ENCODE results near the gene ARHGEF10L.

ARHGEF10L gene

DNA sequence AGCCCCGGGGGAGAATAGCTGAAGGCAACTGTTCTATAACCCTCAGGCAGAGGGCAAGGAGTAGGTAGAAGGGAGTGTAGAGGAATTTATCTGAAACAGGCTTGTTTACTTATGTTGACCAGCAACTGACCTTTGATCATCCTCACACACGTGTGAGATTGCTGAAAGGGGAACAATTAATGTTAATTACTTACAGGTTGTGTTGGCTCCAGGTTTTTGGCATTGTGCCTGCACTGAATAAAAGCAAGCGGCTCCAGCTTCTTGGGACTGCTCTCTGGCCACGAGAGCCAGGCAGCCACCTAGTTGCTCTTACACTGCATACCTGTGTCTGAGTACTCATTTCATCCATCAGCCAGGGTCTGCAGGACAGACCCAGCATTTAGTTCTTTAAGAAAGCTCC is 41.3 kb upstream of the ARHGEF10L start:
- Histone ChIP-seq H3K27ac (ENCODE audit: extremely low read depth, low read depth, low read length) (no peak overlapping the region), H3K36me3 (ENCODE audit: control insufficient read depth in 2 of 2, insufficient read depth in 1 of 2, low read length in 2 of 2) (no peaks in the 10 kb centered on the region), H3K9me3 (ENCODE audit: control insufficient read depth, insufficient read depth, low read depth, low read length) (no peaks in the 10 kb centered on the region), H3K4me3 (ENCODE audit: low read depth, low read length) (no peak overlapping the region), H3K4me1 (ENCODE audit: control insufficient read depth, insufficient read depth, low read length) (no peaks in the 10 kb centered on the region)
- no peak for TF ChIP-seq ZBTB7A (tag by site-specific recombination; IDR thresholded peaks at IDR 0.05; ENCODE audit: low read depth)
- peak; percentile 99 for TF ChIP-seq TRIM28 (IDR thresholded peaks at IDR 0.05; ENCODE audit: borderline replicate concordance, low read length)
- TF ChIP-seq, protein P1, sequence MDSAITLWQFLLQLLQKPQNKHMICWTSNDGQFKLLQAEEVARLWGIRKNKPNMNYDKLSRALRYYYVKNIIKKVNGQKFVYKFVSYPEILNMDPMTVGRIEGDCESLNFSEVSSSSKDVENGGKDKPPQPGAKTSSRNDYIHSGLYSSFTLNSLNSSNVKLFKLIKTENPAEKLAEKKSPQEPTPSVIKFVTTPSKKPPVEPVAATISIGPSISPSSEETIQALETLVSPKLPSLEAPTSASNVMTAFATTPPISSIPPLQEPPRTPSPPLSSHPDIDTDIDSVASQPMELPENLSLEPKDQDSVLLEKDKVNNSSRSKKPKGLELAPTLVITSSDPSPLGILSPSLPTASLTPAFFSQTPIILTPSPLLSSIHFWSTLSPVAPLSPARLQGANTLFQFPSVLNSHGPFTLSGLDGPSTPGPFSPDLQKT (IDR thresholded peaks at IDR 0.05; ENCODE audit: borderline replicate concordance, low read depth, low read length): no peak
- TF ChIP-seq, protein P2, sequence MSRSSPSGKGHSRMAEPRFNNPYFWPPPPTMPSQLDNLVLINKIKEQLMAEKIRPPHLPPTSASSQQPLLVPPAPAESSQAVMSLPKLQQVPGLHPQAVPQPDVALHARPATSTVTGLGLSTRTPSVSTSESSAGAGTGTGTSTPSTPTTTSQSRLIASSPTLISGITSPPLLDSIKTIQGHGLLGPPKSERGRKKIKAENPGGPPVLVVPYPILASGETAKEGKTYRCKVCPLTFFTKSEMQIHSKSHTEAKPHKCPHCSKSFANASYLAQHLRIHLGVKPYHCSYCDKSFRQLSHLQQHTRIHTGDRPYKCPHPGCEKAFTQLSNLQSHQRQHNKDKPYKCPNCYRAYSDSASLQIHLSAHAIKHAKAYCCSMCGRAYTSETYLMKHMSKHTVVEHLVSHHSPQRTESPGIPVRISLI (tag by site-specific recombination; IDR thresholded peaks at IDR 0.05): no peak
- no peak for TF ChIP-seq ZNF768 (tag by site-specific recombination; IDR thresholded peaks at IDR 0.05)
- peak; percentile 93 for TF ChIP-seq SETDB1 (IDR thresholded peaks at IDR 0.05; ENCODE audit: insufficient read length, low read length)
- TF ChIP-seq ZBTB21 (tag by site-specific recombination; IDR thresholded peaks at IDR 0.05): no peak
- TF ChIP-seq ZNF24 (tag by site-specific recombination; IDR thresholded peaks at IDR 0.05): no peak
- TF ChIP-seq ZNF529 (tag by site-specific recombination; IDR thresholded peaks at IDR 0.05; ENCODE audit: insufficient replicate concordance): peak; percentile 24
- TF ChIP-seq KLF10 (tag by site-specific recombination; IDR thresholded peaks at IDR 0.05): no peak
- TF ChIP-seq, protein P3, sequence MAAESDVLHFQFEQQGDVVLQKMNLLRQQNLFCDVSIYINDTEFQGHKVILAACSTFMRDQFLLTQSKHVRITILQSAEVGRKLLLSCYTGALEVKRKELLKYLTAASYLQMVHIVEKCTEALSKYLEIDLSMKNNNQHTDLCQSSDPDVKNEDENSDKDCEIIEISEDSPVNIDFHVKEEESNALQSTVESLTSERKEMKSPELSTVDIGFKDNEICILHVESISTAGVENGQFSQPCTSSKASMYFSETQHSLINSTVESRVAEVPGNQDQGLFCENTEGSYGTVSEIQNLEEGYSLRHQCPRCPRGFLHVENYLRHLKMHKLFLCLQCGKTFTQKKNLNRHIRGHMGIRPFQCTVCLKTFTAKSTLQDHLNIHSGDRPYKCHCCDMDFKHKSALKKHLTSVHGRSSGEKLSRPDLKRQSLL (tag by site-specific recombination; IDR thresholded peaks at IDR 0.05): peak; percentile 65; the same call in 1 of the 2 replicates
- TF ChIP-seq RBAK (tag by site-specific recombination; IDR thresholded peaks at IDR 0.05): no peak
- ChIA-PET CTCF (interaction anchor here (0.6 to 1.7 kb wide), 3 partner anchors 79 to 1183 kb away, joined by 3 to 9 read pairs (median 3); no protein-coding TSS in a partner anchor), POLR2A (no interaction called here)

DNA sequence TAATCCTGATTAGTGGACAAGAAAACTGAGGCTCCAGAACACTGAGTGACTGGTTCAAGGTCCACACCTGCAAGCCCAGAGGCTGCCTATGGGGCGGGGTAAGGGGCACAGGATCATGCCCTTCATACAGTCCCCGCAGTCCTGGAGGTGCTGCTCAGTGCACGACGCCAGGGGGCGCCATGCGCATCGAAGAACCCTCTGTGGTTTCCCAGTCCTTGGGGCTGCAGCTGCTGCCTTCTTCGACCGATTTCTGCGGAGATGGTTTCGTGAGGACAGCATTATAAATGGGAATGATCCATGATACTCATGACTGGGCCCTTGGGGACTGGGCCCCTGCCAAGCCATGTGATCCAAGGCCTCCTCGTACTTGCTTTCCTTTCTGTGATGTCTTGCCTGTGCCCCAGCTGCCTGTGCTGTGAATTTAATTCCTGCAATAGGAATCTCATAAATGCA is 37.1 kb upstream of the ARHGEF10L start:
- no peaks in the 10 kb centered on the region for H3K4me1 ChIP-seq (ENCODE audit: control insufficient read depth, insufficient read depth, low read length)
- CTCF ChIA-PET: interaction anchor here (0.6 to 10.2 kb wide), 42 partner anchors 8 to 1082 kb away, joined by 3 to 250 read pairs (median 4); no protein-coding TSS in a partner anchor
- no peaks in the 10 kb centered on the region for H3K9me3 ChIP-seq (ENCODE audit: control insufficient read depth, insufficient read depth, low read depth, low read length)
- no peak overlapping the region for H3K4me3 ChIP-seq (ENCODE audit: low read depth, low read length)
- H3K27ac ChIP-seq (ENCODE audit: extremely low read depth, low read depth, low read length): no peak overlapping the region
- POLR2A ChIA-PET: interaction anchor here (1.1 kb wide), 1 partner anchor 35 kb away, joined by 4 read pairs; no protein-coding TSS in a partner anchor
- no peaks in the 10 kb centered on the region for H3K36me3 ChIP-seq (ENCODE audit: control insufficient read depth in 2 of 2, insufficient read depth in 1 of 2, low read length in 2 of 2)
- TF ChIP-seq TRIM28 (IDR thresholded peaks at IDR 0.05; ENCODE audit: borderline replicate concordance, low read length): 0 out of 2 replicates have a peak, but pooled peaks have one; percentile 54
- no peak for TF ChIP-seq SALL2 (tag by site-specific recombination; IDR thresholded peaks at IDR 0.05; ENCODE audit: borderline replicate concordance)
- TF ChIP-seq ZNF837 (tag by site-specific recombination; IDR thresholded peaks at IDR 0.05): no peak
- peak; percentile 60 for TF ChIP-seq ZNF654 (tag by site-specific recombination; IDR thresholded peaks at IDR 0.05; ENCODE audit: low read depth)
- no peak for TF ChIP-seq ZNF544 (tag by site-specific recombination; IDR thresholded peaks at IDR 0.05)
- TF ChIP-seq ZEB2 (tag by site-specific recombination; IDR thresholded peaks at IDR 0.05): peak; percentile 83
- TF ChIP-seq, protein P4, sequence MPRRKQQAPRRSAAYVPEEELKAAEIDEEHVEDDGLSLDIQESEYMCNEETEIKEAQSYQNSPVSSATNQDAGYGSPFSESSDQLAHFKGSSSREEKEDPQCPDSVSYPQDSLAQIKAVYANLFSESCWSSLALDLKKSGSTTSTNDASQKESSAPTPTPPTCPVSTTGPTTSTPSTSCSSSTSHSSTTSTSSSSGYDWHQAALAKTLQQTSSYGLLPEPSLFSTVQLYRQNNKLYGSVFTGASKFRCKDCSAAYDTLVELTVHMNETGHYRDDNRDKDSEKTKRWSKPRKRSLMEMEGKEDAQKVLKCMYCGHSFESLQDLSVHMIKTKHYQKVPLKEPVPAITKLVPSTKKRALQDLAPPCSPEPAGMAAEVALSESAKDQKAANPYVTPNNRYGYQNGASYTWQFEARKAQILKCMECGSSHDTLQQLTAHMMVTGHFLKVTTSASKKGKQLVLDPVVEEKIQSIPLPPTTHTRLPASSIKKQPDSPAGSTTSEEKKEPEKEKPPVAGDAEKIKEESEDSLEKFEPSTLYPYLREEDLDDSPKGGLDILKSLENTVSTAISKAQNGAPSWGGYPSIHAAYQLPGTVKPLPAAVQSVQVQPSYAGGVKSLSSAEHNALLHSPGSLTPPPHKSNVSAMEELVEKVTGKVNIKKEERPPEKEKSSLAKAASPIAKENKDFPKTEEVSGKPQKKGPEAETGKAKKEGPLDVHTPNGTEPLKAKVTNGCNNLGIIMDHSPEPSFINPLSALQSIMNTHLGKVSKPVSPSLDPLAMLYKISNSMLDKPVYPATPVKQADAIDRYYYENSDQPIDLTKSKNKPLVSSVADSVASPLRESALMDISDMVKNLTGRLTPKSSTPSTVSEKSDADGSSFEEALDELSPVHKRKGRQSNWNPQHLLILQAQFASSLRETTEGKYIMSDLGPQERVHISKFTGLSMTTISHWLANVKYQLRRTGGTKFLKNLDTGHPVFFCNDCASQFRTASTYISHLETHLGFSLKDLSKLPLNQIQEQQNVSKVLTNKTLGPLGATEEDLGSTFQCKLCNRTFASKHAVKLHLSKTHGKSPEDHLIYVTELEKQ (tag by site-specific recombination; IDR thresholded peaks at IDR 0.05; ENCODE audit: borderline replicate concordance): peak; percentile 12; the same call in 1 of the 2 replicates
- no peak for TF ChIP-seq KLF8 (tag by site-specific recombination; IDR thresholded peaks at IDR 0.05)
- TF ChIP-seq, protein P5, sequence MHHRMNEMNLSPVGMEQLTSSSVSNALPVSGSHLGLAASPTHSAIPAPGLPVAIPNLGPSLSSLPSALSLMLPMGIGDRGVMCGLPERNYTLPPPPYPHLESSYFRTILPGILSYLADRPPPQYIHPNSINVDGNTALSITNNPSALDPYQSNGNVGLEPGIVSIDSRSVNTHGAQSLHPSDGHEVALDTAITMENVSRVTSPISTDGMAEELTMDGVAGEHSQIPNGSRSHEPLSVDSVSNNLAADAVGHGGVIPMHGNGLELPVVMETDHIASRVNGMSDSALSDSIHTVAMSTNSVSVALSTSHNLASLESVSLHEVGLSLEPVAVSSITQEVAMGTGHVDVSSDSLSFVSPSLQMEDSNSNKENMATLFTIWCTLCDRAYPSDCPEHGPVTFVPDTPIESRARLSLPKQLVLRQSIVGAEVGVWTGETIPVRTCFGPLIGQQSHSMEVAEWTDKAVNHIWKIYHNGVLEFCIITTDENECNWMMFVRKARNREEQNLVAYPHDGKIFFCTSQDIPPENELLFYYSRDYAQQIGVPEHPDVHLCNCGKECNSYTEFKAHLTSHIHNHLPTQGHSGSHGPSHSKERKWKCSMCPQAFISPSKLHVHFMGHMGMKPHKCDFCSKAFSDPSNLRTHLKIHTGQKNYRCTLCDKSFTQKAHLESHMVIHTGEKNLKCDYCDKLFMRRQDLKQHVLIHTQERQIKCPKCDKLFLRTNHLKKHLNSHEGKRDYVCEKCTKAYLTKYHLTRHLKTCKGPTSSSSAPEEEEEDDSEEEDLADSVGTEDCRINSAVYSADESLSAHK (tag by site-specific recombination; IDR thresholded peaks at IDR 0.05): peak; percentile 38; the same call in 1 of the 2 replicates
- TF ChIP-seq ZFP69B (tag by site-specific recombination; IDR thresholded peaks at IDR 0.05): peak; percentile 70
- TF ChIP-seq, protein P6, sequence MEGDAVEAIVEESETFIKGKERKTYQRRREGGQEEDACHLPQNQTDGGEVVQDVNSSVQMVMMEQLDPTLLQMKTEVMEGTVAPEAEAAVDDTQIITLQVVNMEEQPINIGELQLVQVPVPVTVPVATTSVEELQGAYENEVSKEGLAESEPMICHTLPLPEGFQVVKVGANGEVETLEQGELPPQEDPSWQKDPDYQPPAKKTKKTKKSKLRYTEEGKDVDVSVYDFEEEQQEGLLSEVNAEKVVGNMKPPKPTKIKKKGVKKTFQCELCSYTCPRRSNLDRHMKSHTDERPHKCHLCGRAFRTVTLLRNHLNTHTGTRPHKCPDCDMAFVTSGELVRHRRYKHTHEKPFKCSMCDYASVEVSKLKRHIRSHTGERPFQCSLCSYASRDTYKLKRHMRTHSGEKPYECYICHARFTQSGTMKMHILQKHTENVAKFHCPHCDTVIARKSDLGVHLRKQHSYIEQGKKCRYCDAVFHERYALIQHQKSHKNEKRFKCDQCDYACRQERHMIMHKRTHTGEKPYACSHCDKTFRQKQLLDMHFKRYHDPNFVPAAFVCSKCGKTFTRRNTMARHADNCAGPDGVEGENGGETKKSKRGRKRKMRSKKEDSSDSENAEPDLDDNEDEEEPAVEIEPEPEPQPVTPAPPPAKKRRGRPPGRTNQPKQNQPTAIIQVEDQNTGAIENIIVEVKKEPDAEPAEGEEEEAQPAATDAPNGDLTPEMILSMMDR (tag by site-specific recombination; IDR thresholded peaks at IDR 0.05): peak; percentile 66
- 0 out of 2 replicates have a peak, but pooled peaks have one; percentile 21 for TF ChIP-seq KLF16 (tag by site-specific recombination; IDR thresholded peaks at IDR 0.05)
- TF ChIP-seq ZNF2 (tag by site-specific recombination; IDR thresholded peaks at IDR 0.05): peak; percentile 57; the same call in 1 of the 2 replicates
